ENCODE measurements around the gene CHD6.
A peak's percentile ranks its signal among the peaks of the same experiment; 100 is the strongest.

CHD6 gene

GRCh38 chr20:41580350-41580749 lies 37.8 kb downstream of the CHD6 start:
- DNase-seq (ENCODE audit: low read depth, low spot score) = no peak

- DNase-seq (ENCODE audit: low read depth, low spot score) = no peak
Observed at GRCh38 chr20:41577129-41578009, 40.8 kb downstream of the CHD6 start.

- DNase-seq (ENCODE audit: low read depth, low spot score) = no peak
Observed at GRCh38 chr20:41575412-41575811, 42.8 kb downstream of the CHD6 start.

GRCh38 chr20:41574802-41575389 lies 43.3 kb downstream of the CHD6 start:
- DNase-seq (ENCODE audit: low read depth, low spot score) = peak; percentile 52

GRCh38 chr20:41573955-41574354 lies 44.2 kb downstream of the CHD6 start:
- no peak for DNase-seq (ENCODE audit: low read depth, low spot score)

GRCh38 chr20:41572010-41572572 lies 46.1 kb downstream of the CHD6 start:
- DNase-seq (ENCODE audit: low read depth, low spot score) = no peak

GRCh38 chr20:41571006-41571405 lies 47.2 kb downstream of the CHD6 start:
- no peak for DNase-seq (ENCODE audit: low read depth, low spot score)

GRCh38 chr20:41570557-41570956 lies 47.6 kb downstream of the CHD6 start:
- no peak for DNase-seq (ENCODE audit: low read depth, low spot score)

- DNase-seq (ENCODE audit: low read depth, low spot score) = no peak
Observed at GRCh38 chr20:41567615-41568014, 50.6 kb downstream of the CHD6 start.

- no peak for DNase-seq (ENCODE audit: low read depth, low spot score)
Observed at GRCh38 chr20:41566896-41567527, 51.2 kb downstream of the CHD6 start.

- no peak for DNase-seq (ENCODE audit: low read depth, low spot score)
Observed at GRCh38 chr20:41563087-41563486, 55.1 kb downstream of the CHD6 start.

GRCh38 chr20:41560970-41561369 lies 57.2 kb downstream of the CHD6 start:
- no peak for DNase-seq (ENCODE audit: low read depth, low spot score)

- DNase-seq (ENCODE audit: low read depth, low spot score) = no peak
Observed at GRCh38 chr20:41559658-41560057, 58.5 kb downstream of the CHD6 start.

- DNase-seq (ENCODE audit: low read depth, low spot score) = no peak
Observed at GRCh38 chr20:41553142-41553879, 64.9 kb downstream of the CHD6 start.

- no peak for DNase-seq (ENCODE audit: low read depth, low spot score)
Observed at GRCh38 chr20:41552295-41553068, 65.7 kb downstream of the CHD6 start.

- no peak for DNase-seq (ENCODE audit: low read depth, low spot score)
Observed at GRCh38 chr20:41551011-41551705, 67.0 kb downstream of the CHD6 start.

- DNase-seq (ENCODE audit: low read depth, low spot score) = no peak
Observed at GRCh38 chr20:41547221-41547620, 71.0 kb downstream of the CHD6 start.

GRCh38 chr20:41546535-41546934 lies 71.6 kb downstream of the CHD6 start:
- DNase-seq (ENCODE audit: low read depth, low spot score) = no peak

GRCh38 chr20:41544472-41544871 lies 73.7 kb downstream of the CHD6 start:
- no peak for DNase-seq (ENCODE audit: low read depth, low spot score)

GRCh38 chr20:41540918-41541317 lies 77.3 kb downstream of the CHD6 start:
- no peak for DNase-seq (ENCODE audit: low read depth, low spot score)

Measured in iPS DF 19.7 (cell line).